Astrocyte (in vitro differentiated cells and primary cell): ENCODE measurements around the gene DPH2. TPM values are rescaled to one million over a fixed set of nuclear protein-coding genes. Genes with fewer than 3 reads are reported as not detected.

Source experiments
- DNase-seq: peaks from one replicate; pipeline ENCODE4 v3.0.0-alpha.2; 2010; ENCODE audit warnings: low read depth
- FAIRE-seq: peaks from 2 replicates; lab custom pipeline; 2011; peaks lifted over from hg19 to GRCh38; lab: Jason Lieb, UNC
- H2AFZ ChIP-seq: 2 replicates; pipeline ENCODE4 v1.6.0; 2012; ENCODE audit warnings: low read depth, low read length, inconsistent platforms
- H3K27ac ChIP-seq: 2 replicates; pipeline ENCODE4 v1.5.1; 2011; ENCODE audit warnings: low read depth, low read length, inconsistent platforms
- H3K27me3 ChIP-seq: 2 replicates; pipeline ENCODE4 v1.6.0; 2011; ENCODE audit warnings: low read length, inconsistent platforms; ENCODE audit not compliant: insufficient read depth
- H3K36me3 ChIP-seq: 2 replicates; pipeline ENCODE4 v1.5.1; 2011; ENCODE audit warnings: low read length, inconsistent platforms; ENCODE audit not compliant: insufficient read depth
- H3K4me1 ChIP-seq: 2 replicates; pipeline ENCODE4 v1.5.1; 2011; ENCODE audit warnings: low read length, inconsistent platforms; ENCODE audit not compliant: insufficient read depth
- H3K4me2 ChIP-seq: 2 replicates; pipeline ENCODE4 v1.6.0; 2012; ENCODE audit warnings: low read length, inconsistent platforms
- H3K4me3 ChIP-seq: 2 replicates; pipeline ENCODE4 v1.5.1; 2011; ENCODE audit warnings: low read depth, mild to moderate bottlenecking, low read length, inconsistent platforms; ENCODE audit not compliant: insufficient read depth
- H3K79me2 ChIP-seq: 2 replicates; pipeline ENCODE4 v1.6.0; 2012; ENCODE audit warnings: mild to moderate bottlenecking, low read length, inconsistent platforms; ENCODE audit not compliant: insufficient read depth
- H3K9ac ChIP-seq: 2 replicates; pipeline ENCODE4 v1.6.0; 2012; ENCODE audit warnings: mild to moderate bottlenecking, low read length, inconsistent platforms
- H3K9me3 ChIP-seq: 2 replicates; pipeline ENCODE4 v1.5.1; 2012; ENCODE audit warnings: low read depth, mild to moderate bottlenecking, low read length, inconsistent platforms; ENCODE audit not compliant: insufficient read depth
- H4K20me1 ChIP-seq: 2 replicates; pipeline ENCODE4 v1.6.0; 2012; ENCODE audit warnings: low read length, inconsistent platforms; ENCODE audit not compliant: insufficient read depth
- H3K27ac Mint-ChIP-seq: one replicate; pipeline ENCODE4 v1.8.0; 2021; ENCODE audit warnings: mild to moderate bottlenecking, mixed read lengths; ENCODE audit not compliant: unreplicated experiment
- H3K27me3 Mint-ChIP-seq: one replicate; pipeline ENCODE4 v1.8.0; 2021; ENCODE audit warnings: low read depth, mixed read lengths; ENCODE audit not compliant: unreplicated experiment
- H3K36me3 Mint-ChIP-seq: one replicate; pipeline ENCODE4 v1.8.0; 2021; ENCODE audit warnings: low read depth, mixed read lengths; ENCODE audit not compliant: unreplicated experiment
- H3K4me1 Mint-ChIP-seq: one replicate; pipeline ENCODE4 v1.8.0; 2021; ENCODE audit warnings: low read depth, mixed read lengths; ENCODE audit not compliant: unreplicated experiment
- H3K4me3 Mint-ChIP-seq: one replicate; pipeline ENCODE4 v1.8.0; 2021; ENCODE audit warnings: mild to moderate bottlenecking, moderate library complexity, mixed read lengths; ENCODE audit not compliant: unreplicated experiment
- H3K9me3 Mint-ChIP-seq: one replicate; pipeline ENCODE4 v1.8.0; 2021; ENCODE audit warnings: mild to moderate bottlenecking, mixed read lengths; ENCODE audit not compliant: unreplicated experiment
- EZH2 ChIP-seq: IDR thresholded peaks from 2 replicates; pipeline ENCODE4 v1.6.1; 2012; ENCODE audit warnings: mild to moderate bottlenecking, low read length, inconsistent platforms; ENCODE audit not compliant: insufficient read depth
- total RNA-seq: library from RNA; stranded (reverse); gene quantifications from 2 replicates; pipeline ENCODE4 v1.2.1, GENCODE V29; 2021
- TF ChIP-seq, protein P1 (sequence below): IDR thresholded peaks from 2 replicates; pipeline ENCODE4 v1.5.1; 2011; ENCODE audit warnings: low read depth, mild to moderate bottlenecking, inconsistent platforms, low read length, moderate library complexity; ENCODE audit not compliant: insufficient read depth

DPH2 gene
- total RNA-seq, 1 donor from 2014 or later = 31.6 TPM

- Histone ChIP-seq H3K36me3 (no peaks in the 10 kb centered on the region), H3K4me3 (peak overlapping the region; percentile 63), H3K27ac (peak overlapping the region; percentile 99), H4K20me1 (peaks cover 43% of the 10 kb centered on the region), H3K4me2 (peak overlapping the region; percentile 87), H3K27me3 (no peaks in the 10 kb centered on the region), H3K9me3 (no peaks in the 10 kb centered on the region), H3K79me2 (peaks cover 33% of the 10 kb centered on the region), H2AFZ (peak overlapping the region; percentile 95), H3K9ac (peak overlapping the region; percentile 96), H3K4me1 (peaks cover 10% of the 10 kb centered on the region)
- Mint-ChIP-seq H3K4me1 (peaks cover 12% of the 10 kb centered on the region), H3K27me3 (no peaks in the 10 kb centered on the region), H3K9me3 (no peaks in the 10 kb centered on the region), H3K4me3 (peak overlapping the region; percentile 91), H3K27ac (peak overlapping the region; percentile 73), H3K36me3 (peaks cover 8% of the 10 kb centered on the region)
- TF ChIP-seq, protein P1, sequence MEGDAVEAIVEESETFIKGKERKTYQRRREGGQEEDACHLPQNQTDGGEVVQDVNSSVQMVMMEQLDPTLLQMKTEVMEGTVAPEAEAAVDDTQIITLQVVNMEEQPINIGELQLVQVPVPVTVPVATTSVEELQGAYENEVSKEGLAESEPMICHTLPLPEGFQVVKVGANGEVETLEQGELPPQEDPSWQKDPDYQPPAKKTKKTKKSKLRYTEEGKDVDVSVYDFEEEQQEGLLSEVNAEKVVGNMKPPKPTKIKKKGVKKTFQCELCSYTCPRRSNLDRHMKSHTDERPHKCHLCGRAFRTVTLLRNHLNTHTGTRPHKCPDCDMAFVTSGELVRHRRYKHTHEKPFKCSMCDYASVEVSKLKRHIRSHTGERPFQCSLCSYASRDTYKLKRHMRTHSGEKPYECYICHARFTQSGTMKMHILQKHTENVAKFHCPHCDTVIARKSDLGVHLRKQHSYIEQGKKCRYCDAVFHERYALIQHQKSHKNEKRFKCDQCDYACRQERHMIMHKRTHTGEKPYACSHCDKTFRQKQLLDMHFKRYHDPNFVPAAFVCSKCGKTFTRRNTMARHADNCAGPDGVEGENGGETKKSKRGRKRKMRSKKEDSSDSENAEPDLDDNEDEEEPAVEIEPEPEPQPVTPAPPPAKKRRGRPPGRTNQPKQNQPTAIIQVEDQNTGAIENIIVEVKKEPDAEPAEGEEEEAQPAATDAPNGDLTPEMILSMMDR = no peak
- TF ChIP-seq EZH2 = no peak
- DNase-seq (no peak), FAIRE-seq (no peak)
These were observed 22.5 kb upstream of the DPH2 start for GRCh38 chr1:43947061-43947873.

GRCh38 chr1:43947874-43948437 lies 21.9 kb upstream of the DPH2 start:
- DNase-seq (no peak), FAIRE-seq (no peak)
- H4K20me1 ChIP-seq = peaks cover 47% of the 10 kb centered on the region
- H3K79me2 ChIP-seq = peaks cover 36% of the 10 kb centered on the region
- TF ChIP-seq, protein P1 = no peak
- TF ChIP-seq EZH2 = no peak
- H3K27me3 ChIP-seq = no peaks in the 10 kb centered on the region
- H3K9me3 ChIP-seq = no peaks in the 10 kb centered on the region
- peaks cover 10% of the 10 kb centered on the region for H3K4me1 ChIP-seq
- peak overlapping the region; percentile 63 for H3K4me3 ChIP-seq
- no peaks in the 10 kb centered on the region for H3K27me3 Mint-ChIP-seq
- H3K9me3 Mint-ChIP-seq = no peaks in the 10 kb centered on the region
- H3K36me3 ChIP-seq = no peaks in the 10 kb centered on the region
- H3K4me3 Mint-ChIP-seq = peak overlapping the region; percentile 91
- peak overlapping the region; percentile 87 for H3K4me2 ChIP-seq
- H3K9ac ChIP-seq = peak overlapping the region; percentile 96
- no peak overlapping the region for H2AFZ ChIP-seq
- no peak overlapping the region for H3K27ac ChIP-seq
- H3K36me3 Mint-ChIP-seq = peaks cover 8% of the 10 kb centered on the region
- peaks cover 12% of the 10 kb centered on the region for H3K4me1 Mint-ChIP-seq
- no peak overlapping the region for H3K27ac Mint-ChIP-seq
